Measurements from ENCODE around the gene APOBEC3B.
"Not testable (repeated sequence)": the region's sequence is repeated elsewhere in the genome, so short reads cannot be mapped to it uniquely, and the experiment has no call there.

The APOBEC3B gene

GRCh38 chr22:38952281-38952993 is 29.7 kb upstream of the APOBEC3B start:
- Histone ChIP-seq H3K9me3 (ENCODE audit: control insufficient read depth, low read length) (no peaks in the 10 kb centered on the region), H3K36me3 (ENCODE audit: control insufficient read depth, insufficient read depth, low read length, severe bottlenecking) (no peaks in the 10 kb centered on the region), H3K27me3 (replicated peaks; ENCODE audit: control insufficient read depth, insufficient read depth, low read length) (peaks cover 72% of the 10 kb centered on the region), H3K4me1 (ENCODE audit: control insufficient read depth, insufficient read depth, low read length) (peaks cover 8% of the 10 kb centered on the region), H3K4me3 (ENCODE audit: low read length) (no peak overlapping the region), H3K9ac (ENCODE audit: low read length) (no peak overlapping the region)
- no peak for DNase-seq (ENCODE audit: low read depth)

DNA sequence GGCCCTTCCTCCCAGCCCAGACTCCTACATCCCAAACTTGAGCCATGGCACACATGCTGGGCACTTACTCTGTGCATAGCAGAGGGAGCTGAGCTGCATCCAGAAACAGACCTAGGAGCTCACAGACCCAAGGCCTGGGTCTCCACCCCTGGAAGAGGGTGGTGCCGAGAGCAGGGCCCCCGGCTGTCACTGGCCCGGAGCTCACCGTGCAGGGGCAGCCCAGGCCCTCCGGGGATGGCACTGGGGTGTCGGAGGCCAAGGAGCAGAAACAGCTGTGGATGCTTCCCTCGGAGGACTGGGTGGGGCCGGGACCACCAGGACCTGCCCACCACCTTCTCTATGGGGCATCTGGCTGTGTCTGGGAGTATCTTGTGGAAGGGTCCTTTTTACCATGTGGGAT is 29.1 kb upstream of the APOBEC3B start:
- DNase-seq (ENCODE audit: low read depth) = no peak
- Histone ChIP-seq H3K9ac (ENCODE audit: low read length) (no peak overlapping the region), H3K27me3 (replicated peaks; ENCODE audit: control insufficient read depth, insufficient read depth, low read length) (peaks cover 74% of the 10 kb centered on the region), H3K4me3 (ENCODE audit: low read length) (no peak overlapping the region), H3K36me3 (ENCODE audit: control insufficient read depth, insufficient read depth, low read length, severe bottlenecking) (no peaks in the 10 kb centered on the region), H3K4me1 (ENCODE audit: control insufficient read depth, insufficient read depth, low read length) (peaks cover 8% of the 10 kb centered on the region), H3K9me3 (ENCODE audit: control insufficient read depth, low read length) (no peaks in the 10 kb centered on the region)

- no peak overlapping the region for H3K9ac ChIP-seq (ENCODE audit: low read length)
- peaks cover 8% of the 10 kb centered on the region for H3K4me1 ChIP-seq (ENCODE audit: control insufficient read depth, insufficient read depth, low read length)
- H3K27me3 ChIP-seq (replicated peaks; ENCODE audit: control insufficient read depth, insufficient read depth, low read length) = peaks cover 74% of the 10 kb centered on the region
- H3K9me3 ChIP-seq (ENCODE audit: control insufficient read depth, low read length) = no peaks in the 10 kb centered on the region
- DNase-seq (ENCODE audit: low read depth) = peak; percentile 6
- no peak overlapping the region for H3K4me3 ChIP-seq (ENCODE audit: low read length)
- H3K36me3 ChIP-seq (ENCODE audit: control insufficient read depth, insufficient read depth, low read length, severe bottlenecking) = no peaks in the 10 kb centered on the region
Observed at GRCh38 chr22:38953577-38954413, 28.4 kb upstream of the APOBEC3B start.

DNA sequence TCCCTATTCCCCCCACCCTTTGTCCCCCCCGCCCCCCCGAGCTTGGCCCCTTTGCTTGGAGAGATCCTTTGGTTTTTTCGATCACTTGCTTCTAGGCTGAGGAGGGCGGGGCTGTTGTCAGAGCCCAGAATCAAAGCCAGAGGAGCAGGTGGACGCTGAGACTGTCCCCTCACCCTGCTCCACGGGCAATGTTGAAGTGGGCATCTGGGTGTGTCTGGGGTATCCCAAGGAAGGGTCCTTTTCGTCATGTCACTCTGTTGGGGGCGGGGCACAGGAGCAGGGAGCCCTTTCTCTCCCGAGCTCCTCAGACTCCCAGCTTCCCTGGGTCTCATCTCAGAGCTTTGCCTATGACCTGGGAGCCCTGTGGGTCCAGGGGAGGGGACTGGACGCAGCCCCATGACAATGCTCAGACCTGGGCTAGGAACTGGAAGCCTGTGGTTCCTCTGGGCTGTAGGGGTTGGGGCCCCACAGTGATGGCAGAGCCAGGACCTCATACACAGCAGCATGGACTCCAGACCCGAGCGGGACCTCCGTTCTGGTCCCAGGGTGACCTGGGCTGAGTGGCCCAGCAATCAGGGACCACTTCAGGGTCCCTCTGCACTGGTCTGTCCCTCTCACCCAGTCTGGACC is 27.6 kb upstream of the APOBEC3B start:
- H3K4me3 ChIP-seq (ENCODE audit: low read length) = no peak overlapping the region
- H3K9ac ChIP-seq (ENCODE audit: low read length) = no peak overlapping the region
- H3K36me3 ChIP-seq (ENCODE audit: control insufficient read depth, insufficient read depth, low read length, severe bottlenecking) = no peaks in the 10 kb centered on the region
- no peaks in the 10 kb centered on the region for H3K9me3 ChIP-seq (ENCODE audit: control insufficient read depth, low read length)
- DNase-seq (ENCODE audit: low read depth) = no peak
- H3K4me1 ChIP-seq (ENCODE audit: control insufficient read depth, insufficient read depth, low read length) = peaks cover 8% of the 10 kb centered on the region
- peaks cover 76% of the 10 kb centered on the region for H3K27me3 ChIP-seq (replicated peaks; ENCODE audit: control insufficient read depth, insufficient read depth, low read length)

DNA sequence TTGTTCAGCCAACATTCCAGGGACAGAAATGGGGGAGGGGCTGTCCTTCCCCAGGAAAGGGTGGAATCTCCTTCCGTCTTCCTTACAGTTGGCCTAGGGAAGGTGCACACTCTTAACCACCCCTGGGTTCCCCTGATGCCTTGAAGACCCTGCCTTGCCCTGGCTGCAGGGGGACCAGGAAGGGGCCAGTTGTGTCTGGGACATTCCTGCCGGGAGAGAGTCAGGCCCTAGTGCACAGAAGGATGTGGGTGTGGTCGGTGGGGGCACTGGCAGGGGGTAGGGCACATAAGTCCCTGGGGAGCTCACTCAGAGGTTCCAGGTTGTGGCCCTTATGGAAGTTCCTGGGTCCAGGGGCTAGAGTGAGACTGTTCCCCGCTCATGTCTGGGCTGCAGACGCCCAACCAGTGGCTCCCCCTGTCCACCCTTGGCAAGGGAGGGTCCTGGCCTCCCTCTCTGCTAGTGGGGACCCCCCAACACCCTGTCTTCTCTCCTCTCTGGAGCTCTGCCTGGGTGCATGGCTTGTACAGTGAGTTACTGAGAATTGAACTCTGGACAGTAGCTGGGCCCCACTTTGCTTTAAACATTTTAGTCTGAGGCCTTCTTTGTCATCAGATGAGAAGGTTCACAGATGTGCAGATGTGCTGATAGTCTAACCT is 26.8 kb upstream of the APOBEC3B start:
- Histone ChIP-seq H3K4me3 (ENCODE audit: low read length) (no peak overlapping the region), H3K27me3 (replicated peaks; ENCODE audit: control insufficient read depth, insufficient read depth, low read length) (peaks cover 68% of the 10 kb centered on the region), H3K9ac (ENCODE audit: low read length) (no peak overlapping the region), H3K4me1 (ENCODE audit: control insufficient read depth, insufficient read depth, low read length) (peaks cover 8% of the 10 kb centered on the region), H3K36me3 (ENCODE audit: control insufficient read depth, insufficient read depth, low read length, severe bottlenecking) (no peaks in the 10 kb centered on the region), H3K9me3 (ENCODE audit: control insufficient read depth, low read length) (no peaks in the 10 kb centered on the region)
- no peak for DNase-seq (ENCODE audit: low read depth)

DNA sequence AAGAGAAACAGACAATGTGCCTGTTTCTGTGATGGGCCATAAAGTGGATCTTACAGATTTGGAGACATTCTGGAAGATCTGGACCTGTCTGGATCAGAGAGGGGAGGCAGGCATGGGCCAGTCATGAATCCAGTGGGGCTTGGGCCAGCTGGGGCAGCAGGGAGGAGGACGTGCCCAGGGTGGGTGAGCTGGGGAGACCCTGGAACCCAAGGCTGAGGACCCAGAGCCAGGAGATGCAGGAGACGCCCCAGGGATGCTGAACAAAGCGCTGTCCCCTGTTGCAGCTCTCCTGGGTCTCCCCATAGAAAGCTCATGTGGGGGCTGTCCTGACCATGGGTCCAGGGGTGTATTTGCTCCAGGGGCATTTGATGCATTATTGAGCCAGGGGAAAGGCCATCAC is 26.2 kb upstream of the APOBEC3B start:
- DNase-seq (ENCODE audit: low read depth) = no peak
- Histone ChIP-seq H3K9ac (ENCODE audit: low read length) (no peak overlapping the region), H3K36me3 (ENCODE audit: control insufficient read depth, insufficient read depth, low read length, severe bottlenecking) (no peaks in the 10 kb centered on the region), H3K4me1 (ENCODE audit: control insufficient read depth, insufficient read depth, low read length) (peaks cover 8% of the 10 kb centered on the region), H3K4me3 (ENCODE audit: low read length) (no peak overlapping the region), H3K27me3 (replicated peaks; ENCODE audit: control insufficient read depth, insufficient read depth, low read length) (peaks cover 62% of the 10 kb centered on the region), H3K9me3 (ENCODE audit: control insufficient read depth, low read length) (no peaks in the 10 kb centered on the region)

- Histone ChIP-seq H3K36me3 (ENCODE audit: control insufficient read depth, insufficient read depth, low read length, severe bottlenecking) (no peaks in the 10 kb centered on the region), H3K27me3 (replicated peaks; ENCODE audit: control insufficient read depth, insufficient read depth, low read length) (peaks cover 59% of the 10 kb centered on the region)
- no peak for DNase-seq (ENCODE audit: low read depth)
Observed at GRCh38 chr22:38956551-38956950, 25.6 kb upstream of the APOBEC3B start.

GRCh38 chr22:38957046-38957770 is 24.9 kb upstream of the APOBEC3B start, which contains the start of gene APOBEC3A:
Gene APOBEC3A, plus strand, starts transcription at chr22:38957609. Its CDS starts 83 bp downstream, at chr22:38957692.
- no peak within 1 kb of the TSS for H3K4me3 ChIP-seq (ENCODE audit: low read length)
- no peak for DNase-seq (ENCODE audit: low read depth)
- no peaks in the 10 kb centered on the region for H3K36me3 ChIP-seq (ENCODE audit: control insufficient read depth, insufficient read depth, low read length, severe bottlenecking)
- peaks cover 59% of the 10 kb centered on the region for H3K27me3 ChIP-seq (replicated peaks; ENCODE audit: control insufficient read depth, insufficient read depth, low read length)
- no peaks in the 10 kb centered on the region for H3K9me3 ChIP-seq (ENCODE audit: control insufficient read depth, low read length)
- peaks cover 3% of the 10 kb centered on the region for H3K4me1 ChIP-seq (ENCODE audit: control insufficient read depth, insufficient read depth, low read length)
- H3K9ac ChIP-seq (ENCODE audit: low read length) = no peak within 1 kb of the TSS

More at GRCh38 chr22:38956551-38956950, 25.6 kb upstream of the APOBEC3B start:
- Histone ChIP-seq H3K9me3 (ENCODE audit: control insufficient read depth, low read length) (no peaks in the 10 kb centered on the region), H3K4me3 (ENCODE audit: low read length) (no peak overlapping the region), H3K4me1 (ENCODE audit: control insufficient read depth, insufficient read depth, low read length) (peaks cover 8% of the 10 kb centered on the region), H3K9ac (ENCODE audit: low read length) (no peak overlapping the region)

DNA sequence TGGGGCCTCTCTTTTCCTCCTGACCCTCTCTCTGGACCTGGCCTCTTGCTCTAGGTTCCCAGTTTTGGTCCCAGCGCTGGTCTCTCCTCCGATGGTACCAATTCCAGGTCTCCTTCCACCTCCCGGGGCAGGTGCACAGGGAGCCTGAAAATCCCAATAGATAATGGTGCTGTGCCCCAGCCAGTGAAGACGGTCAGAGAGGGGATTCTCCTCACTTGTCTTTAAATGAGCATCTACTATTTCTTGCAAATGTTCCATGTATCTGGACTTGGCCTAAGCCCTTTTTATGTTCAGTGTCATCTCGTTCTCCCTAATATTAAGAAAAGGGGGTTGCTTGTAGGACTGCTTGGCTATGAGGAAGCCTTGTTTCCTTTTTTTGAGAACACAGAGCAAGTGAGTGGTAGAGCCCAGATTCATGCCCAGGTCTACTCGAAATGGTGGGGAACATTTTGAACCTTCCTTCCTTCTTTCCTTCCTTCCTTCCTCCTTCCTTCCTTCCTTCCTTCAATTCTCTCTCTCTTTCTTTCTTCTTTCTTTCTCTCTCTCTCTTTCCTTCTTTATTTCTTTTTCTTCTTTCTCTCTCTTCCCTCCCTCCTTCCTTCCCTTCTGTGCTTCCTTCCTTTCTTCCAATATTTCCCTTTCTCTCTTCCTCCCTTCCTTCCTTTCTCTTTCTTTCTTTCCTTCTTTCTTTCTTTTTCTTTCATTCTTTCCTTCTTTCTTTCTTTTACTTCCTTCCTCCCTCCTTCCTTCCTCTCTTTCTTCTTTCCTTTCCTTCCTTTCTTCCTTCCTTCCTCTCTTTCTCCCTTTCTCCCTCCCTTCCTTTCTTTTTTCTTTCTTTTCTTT is 24.1 kb upstream of the APOBEC3B start:
- no peaks in the 10 kb centered on the region for H3K36me3 ChIP-seq (ENCODE audit: control insufficient read depth, insufficient read depth, low read length, severe bottlenecking)
- no peaks in the 10 kb centered on the region for H3K9me3 ChIP-seq (ENCODE audit: control insufficient read depth, low read length)
- peaks cover 54% of the 10 kb centered on the region for H3K27me3 ChIP-seq (replicated peaks; ENCODE audit: control insufficient read depth, insufficient read depth, low read length)
- no peak overlapping the region for H3K9ac ChIP-seq (ENCODE audit: low read length)
- H3K4me1 ChIP-seq (ENCODE audit: control insufficient read depth, insufficient read depth, low read length) = no peaks in the 10 kb centered on the region
- H3K4me3 ChIP-seq (ENCODE audit: low read length) = no peak overlapping the region
- no peak for DNase-seq (ENCODE audit: low read depth)

DNA sequence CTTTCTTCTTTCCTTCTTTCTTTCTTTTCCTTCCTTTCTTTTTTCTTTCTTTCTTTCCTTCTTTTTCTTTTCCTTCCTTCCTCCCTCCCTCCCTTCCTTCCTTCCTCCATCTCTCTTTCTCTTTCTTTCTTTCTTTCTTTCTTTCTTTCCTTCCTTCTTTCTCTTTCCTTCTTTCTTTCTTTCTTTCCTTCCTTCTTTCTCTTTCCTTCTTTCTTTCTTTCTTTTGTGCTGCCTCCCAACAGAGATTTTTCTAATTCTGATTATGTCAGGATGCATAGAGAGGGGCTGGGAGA is 23.6 kb upstream of the APOBEC3B start:
- H3K27me3 ChIP-seq (replicated peaks; ENCODE audit: control insufficient read depth, insufficient read depth, low read length) = peaks cover 49% of the 10 kb centered on the region
- H3K9ac ChIP-seq (ENCODE audit: low read length); H3K4me1 ChIP-seq (ENCODE audit: control insufficient read depth, insufficient read depth, low read length); H3K36me3 ChIP-seq (ENCODE audit: control insufficient read depth, insufficient read depth, low read length, severe bottlenecking); H3K9me3 ChIP-seq (ENCODE audit: control insufficient read depth, low read length); H3K4me3 ChIP-seq (ENCODE audit: low read length); DNase-seq (ENCODE audit: low read depth): not testable (repeated sequence)

Data from adipocyte (in vitro differentiated cells).